ENCODE results near the gene CLBA1.

Gene CLBA1

GRCh38 chr14:104974146-104974541, 11.4 kb upstream of the CLBA1 start:
- no peak for TF ChIP-seq CTCF (IDR thresholded peaks at IDR 0.05; ENCODE audit: low read depth, low read length)
- DNase-seq (ENCODE audit: low read depth in 2 of 2), result no peak
- H3K4me3 ChIP-seq (replicated peaks in 1 of 2; ENCODE audit: low read depth in 2 of 2, low read length in 2 of 2), result no peak overlapping the region

DNA sequence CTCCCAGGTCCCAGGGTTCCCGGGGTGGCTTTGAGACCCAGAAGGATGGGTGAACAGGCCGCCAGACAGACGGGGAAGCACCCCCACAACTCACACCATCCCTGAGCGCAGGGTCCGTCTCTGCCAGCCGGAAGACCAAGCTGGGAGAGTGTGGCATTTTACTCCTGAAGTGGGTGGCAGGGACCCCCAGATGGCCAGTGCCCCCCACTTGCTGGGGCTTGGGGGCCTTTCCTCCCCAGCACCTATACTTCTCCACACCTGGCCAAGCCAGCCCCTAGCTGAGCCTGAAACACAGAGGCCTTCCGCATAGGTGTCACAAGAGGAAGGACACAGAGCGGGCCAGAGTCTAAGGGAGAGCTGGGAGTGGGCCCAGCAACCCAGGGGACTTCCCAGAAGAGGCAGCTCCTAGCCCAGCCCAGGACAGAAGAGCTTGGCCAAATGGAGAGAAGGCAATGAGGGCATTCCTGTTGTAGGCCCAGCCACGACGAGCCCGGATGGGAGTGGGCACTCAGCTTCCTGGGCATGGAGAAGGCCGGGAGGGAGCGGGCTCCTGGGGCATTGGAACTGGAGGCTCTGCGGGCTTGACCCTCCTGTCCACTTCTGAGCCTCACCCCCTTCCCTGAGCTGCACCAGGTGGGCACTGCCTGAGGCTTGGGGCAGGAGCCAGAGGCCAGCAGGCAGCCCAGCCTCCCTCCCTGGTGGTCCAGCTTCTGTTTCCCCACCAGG, 10.8 kb upstream of the CLBA1 start:
- no peak overlapping the region for H3K4me3 ChIP-seq (replicated peaks in 1 of 2; ENCODE audit: low read depth in 2 of 2, low read length in 2 of 2)
- TF ChIP-seq CTCF (IDR thresholded peaks at IDR 0.05; ENCODE audit: low read depth, low read length), result no peak
- no peak for DNase-seq (ENCODE audit: low read depth in 2 of 2)

GRCh38 chr14:104975481-104976197, 9.9 kb upstream of the CLBA1 start:
- no peak for DNase-seq (ENCODE audit: low read depth in 2 of 2)
- TF ChIP-seq CTCF (IDR thresholded peaks at IDR 0.05; ENCODE audit: low read depth, low read length), result no peak
- H3K4me3 ChIP-seq (replicated peaks in 1 of 2; ENCODE audit: low read depth in 2 of 2, low read length in 2 of 2), result no peak overlapping the region

DNA sequence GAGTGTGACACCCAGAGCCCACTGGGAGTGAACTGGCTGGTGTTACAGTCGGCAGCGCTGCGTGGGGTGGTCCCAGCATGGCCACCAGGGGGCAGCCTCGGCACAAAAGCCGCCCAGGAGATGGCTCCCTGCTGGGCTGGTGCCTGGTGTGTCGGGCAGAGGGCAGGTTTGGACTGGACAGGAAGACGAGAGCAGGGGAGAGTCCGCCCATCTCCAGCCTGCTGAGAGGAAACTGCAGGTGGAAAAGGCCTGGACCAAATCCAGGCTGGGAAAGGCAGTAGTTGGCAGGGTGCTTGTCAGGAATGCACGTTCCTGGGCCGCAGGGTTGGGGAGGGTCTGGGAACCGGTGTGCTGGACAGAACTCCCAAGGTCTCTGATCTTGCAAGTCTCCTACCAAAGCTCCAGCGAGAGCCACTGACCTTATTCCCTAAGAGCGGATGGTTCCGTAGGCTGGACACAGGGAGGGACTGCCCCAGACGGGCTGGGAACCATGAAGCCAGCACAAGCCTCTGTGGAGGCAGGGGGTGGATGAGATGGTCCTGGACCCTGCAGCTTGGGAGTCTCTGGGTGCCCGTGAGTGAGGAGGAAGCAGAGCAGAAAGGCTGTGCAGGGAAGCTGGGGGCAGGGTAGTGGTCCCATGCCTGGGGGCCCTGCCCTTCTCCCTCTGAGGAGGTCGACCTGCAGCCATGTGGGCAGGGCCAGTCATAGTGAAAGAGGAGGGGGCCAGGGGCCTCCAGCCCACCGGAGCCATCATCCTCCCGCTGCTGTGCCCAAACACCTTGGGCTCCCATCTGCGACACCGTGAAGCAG, 9.2 kb upstream of the CLBA1 start:
- no peak overlapping the region for H3K4me3 ChIP-seq (replicated peaks in 1 of 2; ENCODE audit: low read depth in 2 of 2, low read length in 2 of 2)
- peak; percentile 96 for TF ChIP-seq CTCF (IDR thresholded peaks at IDR 0.05; ENCODE audit: low read depth, low read length)
- peak; percentile 86 to 87 for DNase-seq (ENCODE audit: low read depth in 2 of 2)

- peak overlapping the region; percentile 43 to 49 for H3K4me3 ChIP-seq (replicated peaks in 1 of 2; ENCODE audit: low read depth in 2 of 2, low read length in 2 of 2)
Measured at GRCh38 chr14:104977008-104977680, 8.4 kb upstream of the CLBA1 start.

More at GRCh38 chr14:104977008-104977680, 8.4 kb upstream of the CLBA1 start:
- DNase-seq (ENCODE audit: low read depth in 2 of 2), result no peak
- no peak for TF ChIP-seq CTCF (IDR thresholded peaks at IDR 0.05; ENCODE audit: low read depth, low read length)

Measured in cardiac fibroblast (primary cell).